ENCODE results near the gene CLIP4. TPM values are rescaled to one million over a fixed set of nuclear protein-coding genes. Genes with fewer than 3 reads are reported as not detected.

The CLIP4 gene
- total RNA-seq, 2 experiments from 2014 or later: not detected

GRCh38 chr2:29218071-29218470, 102.9 kb downstream of the CLIP4 start:
- no TSS peak for BruUV-seq (replicated peaks)
- H3K9me3 ChIP-seq (ENCODE audit: low read length): no peaks in the 10 kb centered on the region
- H4K20me1 ChIP-seq (ENCODE audit: insufficient read depth, low read length): no peaks in the 10 kb centered on the region
- H3K4me3 ChIP-seq (ENCODE audit: low read depth, low read length, poor library complexity, severe bottlenecking): no peak overlapping the region
- H3K4me2 ChIP-seq (ENCODE audit: low read length): no peak overlapping the region
- POLR2A ChIA-PET: no interaction called here
- intact Hi-C loops (cut with micrococcal nuclease; ENCODE audit: unreplicated experiment): no loop called here
- no peaks in the 10 kb centered on the region for H3K36me3 ChIP-seq (ENCODE audit: insufficient read depth, low read length)
- CTCF ChIA-PET (ENCODE audit: unreplicated experiment): no interaction called here
- H3K9me2 ChIP-seq (ENCODE audit: insufficient read depth, low read length): no peaks in the 10 kb centered on the region
- no peaks in the 10 kb centered on the region for H3K4me1 ChIP-seq (ENCODE audit: insufficient read depth, low read length, poor library complexity, severe bottlenecking)
- TF ChIP-seq CTCF (conservative IDR thresholded peaks at IDR 0.05; ENCODE audit: low read length): no peak
- TF ChIP-seq EZH2phosphoT487 (IDR thresholded peaks at IDR 0.05; ENCODE audit: borderline replicate concordance, low read depth, low read length): no peak
- no peak overlapping the region for H3K27ac ChIP-seq (ENCODE audit: low read depth, low read length, poor library complexity, severe bottlenecking)
- DNase-seq (ENCODE audit: low spot score): no peak
- H3K79me2 ChIP-seq (ENCODE audit: insufficient read depth, low read depth, low read length): no peaks in the 10 kb centered on the region
- H2AFZ ChIP-seq (ENCODE audit: low read length): no peak overlapping the region

- H3K4me2 ChIP-seq (ENCODE audit: low read length): no peak overlapping the region
- H3K36me3 ChIP-seq (ENCODE audit: insufficient read depth, low read length): no peaks in the 10 kb centered on the region
- H3K4me3 ChIP-seq (ENCODE audit: low read depth, low read length, poor library complexity, severe bottlenecking): no peak overlapping the region
- DNase-seq (ENCODE audit: low spot score): no peak
- H3K4me1 ChIP-seq (ENCODE audit: insufficient read depth, low read length, poor library complexity, severe bottlenecking): no peaks in the 10 kb centered on the region
- intact Hi-C loops (cut with micrococcal nuclease; ENCODE audit: unreplicated experiment): no loop called here
- H3K27ac ChIP-seq (ENCODE audit: low read depth, low read length, poor library complexity, severe bottlenecking): no peak overlapping the region
- no peaks in the 10 kb centered on the region for H4K20me1 ChIP-seq (ENCODE audit: insufficient read depth, low read length)
- CTCF ChIA-PET (ENCODE audit: unreplicated experiment): no interaction called here
- no peak overlapping the region for H2AFZ ChIP-seq (ENCODE audit: low read length)
- H3K9me3 ChIP-seq (ENCODE audit: low read length): no peaks in the 10 kb centered on the region
- no peaks in the 10 kb centered on the region for H3K9me2 ChIP-seq (ENCODE audit: insufficient read depth, low read length)
- POLR2A ChIA-PET: no interaction called here
- TF ChIP-seq CTCF (conservative IDR thresholded peaks at IDR 0.05; ENCODE audit: low read length) (no peak), EZH2phosphoT487 (IDR thresholded peaks at IDR 0.05; ENCODE audit: borderline replicate concordance, low read depth, low read length) (no peak)
- no TSS peak for BruUV-seq (replicated peaks)
- H3K79me2 ChIP-seq (ENCODE audit: insufficient read depth, low read depth, low read length): no peaks in the 10 kb centered on the region
Measured at GRCh38 chr2:29218550-29219125, 103.4 kb downstream of the CLIP4 start.

- no peak for DNase-seq (ENCODE audit: low spot score)
- ChIA-PET CTCF (ENCODE audit: unreplicated experiment) (no interaction called here), POLR2A (no interaction called here)
- no peak for TF ChIP-seq EZH2phosphoT487 (IDR thresholded peaks at IDR 0.05; ENCODE audit: borderline replicate concordance, low read depth, low read length)
- no peak for TF ChIP-seq CTCF (conservative IDR thresholded peaks at IDR 0.05; ENCODE audit: low read length)
- Histone ChIP-seq H3K27ac (ENCODE audit: low read depth, low read length, poor library complexity, severe bottlenecking) (no peak overlapping the region), H3K36me3 (ENCODE audit: insufficient read depth, low read length) (no peaks in the 10 kb centered on the region), H3K79me2 (ENCODE audit: insufficient read depth, low read depth, low read length) (no peaks in the 10 kb centered on the region), H3K4me3 (ENCODE audit: low read depth, low read length, poor library complexity, severe bottlenecking) (no peak overlapping the region), H3K4me2 (ENCODE audit: low read length) (no peak overlapping the region), H3K9me3 (ENCODE audit: low read length) (no peaks in the 10 kb centered on the region), H4K20me1 (ENCODE audit: insufficient read depth, low read length) (no peaks in the 10 kb centered on the region), H2AFZ (ENCODE audit: low read length) (no peak overlapping the region), H3K9me2 (ENCODE audit: insufficient read depth, low read length) (no peaks in the 10 kb centered on the region), H3K4me1 (ENCODE audit: insufficient read depth, low read length, poor library complexity, severe bottlenecking) (no peaks in the 10 kb centered on the region)
- intact Hi-C loops (cut with micrococcal nuclease; ENCODE audit: unreplicated experiment): no loop called here
- no TSS peak for BruUV-seq (replicated peaks)
Measured at GRCh38 chr2:29219374-29219773, 104.2 kb downstream of the CLIP4 start.

Measured in OCI-LY7 (cell line).